NB4 (cell line): ENCODE data around the gene NISCH.

Experiments
- CTCF ChIP-seq: IDR thresholded peaks from one replicate; pipeline ENCODE4 v1.5.1; 2012; ENCODE audit warnings: low read depth, low read length
- MAX ChIP-seq: IDR thresholded peaks from 2 replicates; pipeline ENCODE4 v1.6.1; 2011; ENCODE audit warnings: low read depth, low read length
- MYC ChIP-seq: IDR thresholded peaks from 2 replicates; pipeline ENCODE4 v1.6.1; 2011; ENCODE audit warnings: low read depth, low read length
- POLR2A ChIP-seq: IDR thresholded peaks from 2 replicates; pipeline ENCODE4 v1.6.1; 2011; ENCODE audit warnings: mild to moderate bottlenecking; ENCODE audit not compliant: insufficient read length; ENCODE audit errors: extremely low read depth

- TF ChIP-seq CTCF (peak; percentile 72), POLR2A (no peak), MAX (no peak), MYC (no peak)
These were observed 27.0 kb upstream of the NISCH start for GRCh38 chr3:52428151-52429005.
